ENCODE results near the gene RNF20. TPM values are rescaled to one million over a fixed set of nuclear protein-coding genes. Genes with fewer than 3 reads are reported as not detected.

The RNF20 gene
- total RNA-seq, 1 donor from 2014 or later: 47.4 TPM

DNA sequence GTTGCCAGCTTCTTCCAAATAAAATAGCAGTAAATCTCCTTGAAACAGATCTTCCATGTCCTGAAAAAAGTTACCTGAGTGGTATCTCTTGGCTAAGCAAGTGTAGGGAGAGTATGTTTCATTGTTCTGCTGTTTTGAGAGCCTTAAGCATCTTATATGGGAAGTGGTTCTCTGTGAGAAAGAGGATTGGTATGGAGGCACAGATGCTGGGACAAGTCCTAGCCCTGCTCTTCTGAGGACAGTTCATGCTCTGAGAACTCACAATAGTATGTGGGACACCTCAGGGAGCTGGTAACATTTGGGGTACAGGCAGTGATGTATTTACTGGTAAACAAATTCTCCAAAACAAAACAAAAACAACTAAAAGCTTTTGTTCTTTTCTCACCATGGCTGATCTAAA is 59.1 kb downstream of the RNF20 start:
- Mint-ChIP-seq H3K27ac (ENCODE audit: unreplicated experiment) (no peak overlapping the region), H3K27me3 (ENCODE audit: low read depth) (peaks cover 31% of the 10 kb centered on the region), H3K4me3 (ENCODE audit: unreplicated experiment) (no peak overlapping the region), H3K36me3 (ENCODE audit: low read depth) (no peaks in the 10 kb centered on the region), H3K4me1 (ENCODE audit: low read depth) (no peaks in the 10 kb centered on the region), H3K9me3 (ENCODE audit: low read depth) (no peaks in the 10 kb centered on the region)
- DNase-seq (ENCODE audit: low spot score): no peak
- TF ChIP-seq, protein P1, sequence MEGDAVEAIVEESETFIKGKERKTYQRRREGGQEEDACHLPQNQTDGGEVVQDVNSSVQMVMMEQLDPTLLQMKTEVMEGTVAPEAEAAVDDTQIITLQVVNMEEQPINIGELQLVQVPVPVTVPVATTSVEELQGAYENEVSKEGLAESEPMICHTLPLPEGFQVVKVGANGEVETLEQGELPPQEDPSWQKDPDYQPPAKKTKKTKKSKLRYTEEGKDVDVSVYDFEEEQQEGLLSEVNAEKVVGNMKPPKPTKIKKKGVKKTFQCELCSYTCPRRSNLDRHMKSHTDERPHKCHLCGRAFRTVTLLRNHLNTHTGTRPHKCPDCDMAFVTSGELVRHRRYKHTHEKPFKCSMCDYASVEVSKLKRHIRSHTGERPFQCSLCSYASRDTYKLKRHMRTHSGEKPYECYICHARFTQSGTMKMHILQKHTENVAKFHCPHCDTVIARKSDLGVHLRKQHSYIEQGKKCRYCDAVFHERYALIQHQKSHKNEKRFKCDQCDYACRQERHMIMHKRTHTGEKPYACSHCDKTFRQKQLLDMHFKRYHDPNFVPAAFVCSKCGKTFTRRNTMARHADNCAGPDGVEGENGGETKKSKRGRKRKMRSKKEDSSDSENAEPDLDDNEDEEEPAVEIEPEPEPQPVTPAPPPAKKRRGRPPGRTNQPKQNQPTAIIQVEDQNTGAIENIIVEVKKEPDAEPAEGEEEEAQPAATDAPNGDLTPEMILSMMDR (IDR thresholded peaks at IDR 0.05): no peak

GRCh38 chr9:101593345-101593744 is 59.7 kb downstream of the RNF20 start:
- Mint-ChIP-seq H3K9me3 (ENCODE audit: low read depth) (no peaks in the 10 kb centered on the region), H3K4me3 (ENCODE audit: unreplicated experiment) (no peak overlapping the region), H3K36me3 (ENCODE audit: low read depth) (no peaks in the 10 kb centered on the region), H3K4me1 (ENCODE audit: low read depth) (no peaks in the 10 kb centered on the region), H3K27ac (ENCODE audit: unreplicated experiment) (no peak overlapping the region), H3K27me3 (ENCODE audit: low read depth) (peaks cover 31% of the 10 kb centered on the region)
- DNase-seq (ENCODE audit: low spot score): no peak
- TF ChIP-seq, protein P1 (IDR thresholded peaks at IDR 0.05): no peak

DNA sequence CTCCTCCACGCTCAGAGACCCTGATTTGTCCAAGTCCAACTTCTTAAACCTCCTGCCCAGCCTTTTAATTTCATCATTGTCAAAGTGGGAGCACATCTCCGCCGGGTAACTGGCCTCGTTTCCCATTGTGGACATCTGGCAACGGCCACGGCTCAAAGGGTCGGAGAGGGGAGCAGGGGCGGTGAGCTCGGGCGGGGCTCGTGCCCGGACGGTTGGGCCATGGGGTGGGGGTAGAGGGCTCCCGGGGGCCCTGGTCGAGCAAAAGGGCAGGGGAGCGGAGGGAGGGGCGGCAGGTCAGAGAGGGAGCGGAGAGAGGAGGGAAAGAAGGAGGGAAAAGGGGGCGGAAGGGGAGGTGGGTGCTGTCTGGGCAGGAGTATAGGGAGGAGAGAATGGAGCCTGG is 61.1 kb downstream of the RNF20 start, which contains the start of gene PPP3R2:
PPP3R2 (minus strand) TSS at position 174 of the 400 bp plus-strand sequence; CDS start at position 126, 48 bp downstream.
- H3K27ac Mint-ChIP-seq (ENCODE audit: unreplicated experiment): no peak within 1 kb of the TSS
- no peaks in the 10 kb centered on the region for H3K36me3 Mint-ChIP-seq (ENCODE audit: low read depth)
- peaks cover 38% of the 10 kb centered on the region for H3K27me3 Mint-ChIP-seq (ENCODE audit: low read depth)
- no peak for DNase-seq (ENCODE audit: low spot score)
- no peaks in the 10 kb centered on the region for H3K9me3 Mint-ChIP-seq (ENCODE audit: low read depth)
- H3K4me1 Mint-ChIP-seq (ENCODE audit: low read depth): no peaks in the 10 kb centered on the region
- no peak within 1 kb of the TSS for H3K4me3 Mint-ChIP-seq (ENCODE audit: unreplicated experiment)
- TF ChIP-seq, protein P1 (IDR thresholded peaks at IDR 0.05): no peak

DNA sequence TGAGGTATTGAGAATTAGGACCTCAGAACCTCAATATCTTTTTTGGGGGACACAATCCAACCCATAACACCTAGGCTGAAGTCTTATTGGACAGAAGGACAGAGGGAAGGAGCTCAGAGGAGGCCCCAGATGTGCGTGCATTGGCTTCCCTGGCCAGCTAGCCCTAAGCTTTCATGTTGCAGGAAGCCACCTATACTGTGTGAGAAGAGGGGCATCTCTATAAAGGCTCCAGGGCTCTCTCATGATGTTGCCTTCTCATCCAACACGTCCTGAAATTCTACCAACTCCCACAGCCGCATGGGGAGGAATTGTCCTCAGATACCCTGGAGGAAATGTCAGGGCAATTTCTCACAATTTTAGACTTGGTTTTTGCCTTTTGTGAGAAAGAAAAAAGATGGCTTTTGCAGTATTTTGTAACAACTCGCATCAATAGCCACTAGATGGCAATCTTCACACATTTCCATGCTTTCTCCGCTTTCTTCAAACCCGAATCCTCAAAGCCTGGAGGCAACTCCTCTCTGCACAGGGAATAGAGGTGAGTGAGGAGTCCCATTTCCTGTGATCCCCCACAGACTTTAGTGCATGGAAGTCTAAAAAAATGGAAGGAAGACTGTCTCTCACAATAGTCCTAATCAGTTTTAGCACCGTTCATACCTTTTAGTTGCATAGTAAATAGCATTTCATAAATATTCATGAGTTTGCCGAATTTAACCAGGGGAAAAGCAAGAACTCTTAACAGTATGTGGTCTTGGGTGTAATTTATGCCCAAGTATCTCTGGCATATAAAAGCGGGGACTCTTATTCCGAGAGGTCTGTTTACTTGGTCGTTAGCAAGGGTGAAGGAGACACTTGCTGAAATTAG is 68.5 kb downstream of the RNF20 start:
- H3K27me3 Mint-ChIP-seq (ENCODE audit: low read depth): peaks cover 48% of the 10 kb centered on the region
- no peaks in the 10 kb centered on the region for H3K36me3 Mint-ChIP-seq (ENCODE audit: low read depth)
- H3K4me1 Mint-ChIP-seq (ENCODE audit: low read depth): peaks cover 3% of the 10 kb centered on the region
- no peaks in the 10 kb centered on the region for H3K9me3 Mint-ChIP-seq (ENCODE audit: low read depth)
- H3K4me3 Mint-ChIP-seq (ENCODE audit: unreplicated experiment): no peak overlapping the region
- no peak overlapping the region for H3K27ac Mint-ChIP-seq (ENCODE audit: unreplicated experiment)
- DNase-seq (ENCODE audit: low spot score): no peak
- TF ChIP-seq, protein P1 (IDR thresholded peaks at IDR 0.05): peak; percentile 87

GRCh38 chr9:101604296-101604695 is 70.6 kb downstream of the RNF20 start:
- peaks cover 53% of the 10 kb centered on the region for H3K27me3 Mint-ChIP-seq (ENCODE audit: low read depth)
- no peak overlapping the region for H3K27ac Mint-ChIP-seq (ENCODE audit: unreplicated experiment)
- TF ChIP-seq, protein P1 (IDR thresholded peaks at IDR 0.05): no peak
- H3K4me3 Mint-ChIP-seq (ENCODE audit: unreplicated experiment): no peak overlapping the region
- peaks cover 3% of the 10 kb centered on the region for H3K4me1 Mint-ChIP-seq (ENCODE audit: low read depth)
- DNase-seq (ENCODE audit: low spot score): no peak
- H3K9me3 Mint-ChIP-seq (ENCODE audit: low read depth): no peaks in the 10 kb centered on the region
- no peaks in the 10 kb centered on the region for H3K36me3 Mint-ChIP-seq (ENCODE audit: low read depth)

Measured in chondrocyte (in vitro differentiated cells).